IMR-90 (cell line): ENCODE data around the gene SLC9A9. TPM values are rescaled to one million over a fixed set of nuclear protein-coding genes. Genes with fewer than 3 reads are reported as not detected.

Experiments
- ATAC-seq: fragments of 200-7000 bp; cut with Tn5 transposase; 2 replicates; pipeline ENCODE4 v1.9.1; 2020; ENCODE audit warnings: low read depth, mild to moderate bottlenecking, moderate library complexity
- BruUV-seq: library from RNA; stranded (reverse); fragments of 400-500 nt; replicated peaks from 2 replicates; lab custom pipeline; 2021; lab: Mats Ljungman, UMichigan
- CTCF ChIA-PET: fragments of 300-600 bp; formaldehyde crosslinking; extraction: SDS; loops from one replicate; lab custom pipeline; 2021; ENCODE audit warnings: antibody characterized with exemption; lab: Yijun Ruan, JAX
- POLR2A ChIA-PET: fragments of 300-600 bp; sonication (Branson Sonifier 250); formaldehyde crosslinking; loops from one replicate; lab custom pipeline; 2022; ENCODE audit warnings: antibody characterized with exemption; ENCODE audit not compliant: unreplicated experiment; lab: Charles Lee
- DNase-seq: peaks from one replicate; pipeline ENCODE4 v3.0.0; 2013
- H2AFZ ChIP-seq: replicated peaks from 2 replicates; pipeline ENCODE3; 2013; ENCODE audit warnings: low read length, mild to moderate bottlenecking; ENCODE audit not compliant: poor library complexity
- H2AK5ac ChIP-seq: 2 replicates; pipeline ENCODE4 v1.6.1; 2013; ENCODE audit warnings: low read depth, low read length, inconsistent platforms
- H2AK9ac ChIP-seq: replicated peaks from 2 replicates; pipeline ENCODE3; 2013; ENCODE audit warnings: mild to moderate bottlenecking, low read depth, low read length, moderate library complexity; ENCODE audit not compliant: poor library complexity
- H2BK120ac ChIP-seq: 2 replicates; pipeline ENCODE4 v1.6.1; 2013; ENCODE audit warnings: low read depth, low read length, inconsistent platforms
- H2BK15ac ChIP-seq: 3 replicates; pipeline ENCODE4 v1.6.1; 2013; ENCODE audit warnings: low read depth, low read length, inconsistent platforms
- H2BK20ac ChIP-seq: 2 replicates; pipeline ENCODE4 v1.6.1; 2013; ENCODE audit warnings: low read depth, mild to moderate bottlenecking, inconsistent platforms, low read length, moderate library complexity
- H2BK5ac ChIP-seq: 2 replicates; pipeline ENCODE4 v1.6.1; 2013; ENCODE audit warnings: mild to moderate bottlenecking, low read depth, low read length, inconsistent platforms; ENCODE audit not compliant: poor library complexity, severe bottlenecking
- H3K14ac ChIP-seq: replicated peaks from 2 replicates; pipeline ENCODE4 v1.6.1; 2013; ENCODE audit warnings: low read depth, low read length, inconsistent platforms
- H3K18ac ChIP-seq: 2 replicates; pipeline ENCODE4 v1.6.1; 2013; ENCODE audit warnings: low read depth, low read length, control low read depth
- H3K23ac ChIP-seq: 2 replicates; pipeline ENCODE4 v1.6.1; 2013; ENCODE audit warnings: low read depth, low read length, inconsistent platforms
- H3K27ac ChIP-seq: 2 replicates; pipeline ENCODE4 v1.5.1; 2013; ENCODE audit warnings: mild to moderate bottlenecking, control low read depth, low read length; ENCODE audit not compliant: insufficient read depth
- H3K27me3 ChIP-seq: 2 replicates; pipeline ENCODE4 v1.6.1; 2013; ENCODE audit warnings: low read length; ENCODE audit not compliant: control insufficient read depth, insufficient read depth
- H3K36me3 ChIP-seq: 2 replicates; pipeline ENCODE4 v1.6.1; 2013; ENCODE audit warnings: low read length, mixed read lengths; ENCODE audit not compliant: control insufficient read depth, insufficient read depth
- H3K4ac ChIP-seq: 2 replicates; pipeline ENCODE4 v1.6.1; 2013; ENCODE audit warnings: low read depth, low read length, inconsistent platforms
- H3K4me1 ChIP-seq: 2 replicates; pipeline ENCODE4 v1.6.1; 2013; ENCODE audit warnings: low read length, mixed read lengths; ENCODE audit not compliant: control insufficient read depth, insufficient read depth
- H3K4me2 ChIP-seq: 2 replicates; pipeline ENCODE4 v1.6.1; 2013; ENCODE audit warnings: low read depth, mild to moderate bottlenecking, control low read depth, low read length, moderate library complexity
- H3K4me3 ChIP-seq: 2 replicates; pipeline ENCODE4 v1.5.1; 2013; ENCODE audit warnings: low read depth, mild to moderate bottlenecking, control low read depth, low read length, moderate library complexity; ENCODE audit not compliant: insufficient read depth
- H3K56ac ChIP-seq: 2 replicates; pipeline ENCODE4 v1.6.1; 2013; ENCODE audit warnings: low read length, inconsistent platforms; ENCODE audit not compliant: insufficient read depth; ENCODE audit errors: extremely low read depth
- H3K79me1 ChIP-seq, 2 experiments: 2 replicates each; pipeline ENCODE4 v1.6.1; 2013; ENCODE audit warnings: low read length in 2 of 2, inconsistent platforms in 1 of 2, low read depth in 1 of 2
- H3K9ac ChIP-seq: 2 replicates; pipeline ENCODE4 v1.6.1; 2013; ENCODE audit warnings: low read depth, low read length, control low read depth
- H3K9me1 ChIP-seq: 2 replicates; pipeline ENCODE4 v1.6.1; 2013; ENCODE audit warnings: low read length, inconsistent platforms; ENCODE audit not compliant: insufficient read depth
- H3K9me3 ChIP-seq: 2 replicates; pipeline ENCODE4 v1.6.1; 2013; ENCODE audit warnings: low read length; ENCODE audit not compliant: control insufficient read depth, insufficient read depth
- H4K20me1 ChIP-seq: 2 replicates; pipeline ENCODE4 v1.6.1; 2013; ENCODE audit warnings: low read length, inconsistent platforms; ENCODE audit not compliant: insufficient read depth
- H4K5ac ChIP-seq: 2 replicates; pipeline ENCODE4 v1.6.1; 2013; ENCODE audit warnings: mild to moderate bottlenecking, low read depth, low read length, control low read depth
- H4K8ac ChIP-seq, 2 experiments: 2 replicates each; pipeline ENCODE4 v1.6.1; 2013; ENCODE audit warnings: low read depth in 2 of 2, low read length in 2 of 2, control low read depth in 1 of 2, inconsistent platforms in 1 of 2
- H4K91ac ChIP-seq: 2 replicates; pipeline ENCODE4 v1.6.1; 2013; ENCODE audit warnings: low read depth, low read length, inconsistent platforms; ENCODE audit not compliant: insufficient read depth
- MAFK ChIP-seq: IDR thresholded peaks from 2 replicates; pipeline ENCODE4 v1.6.1; 2012; ENCODE audit warnings: low read depth, low read length, improper control_type of control experiment
- POLR2A ChIP-seq: IDR thresholded peaks from 2 replicates; pipeline ENCODE4 v1.6.1; 2012; ENCODE audit warnings: mild to moderate bottlenecking, low read depth, low read length
- RCOR1 ChIP-seq: IDR thresholded peaks from 2 replicates; pipeline ENCODE4 v1.6.1; 2012; ENCODE audit warnings: mild to moderate bottlenecking, low read length, improper control_type of control experiment; ENCODE audit not compliant: insufficient replicate concordance
- WGBS, 2 experiments: methylation state at CpG; one replicate each; pipeline versions ENCODE4 v1.1.5 to v1.1.7; 2013; ENCODE audit warnings: missing lambda C conversion rate in 2 of 2; ENCODE audit not compliant: insufficient read length in 1 of 2; ENCODE audit errors: extremely low coverage in 2 of 2; 5-methylcytosine and 5-hydroxymethylcytosine counted together
- dilution Hi-C: fragments of 300-500 bp; cut with HindIII; formaldehyde crosslinking; loops from one replicate; pipeline ENCODE4 v1.14.3; 2018; ENCODE audit warnings: low sequenced_read_pairs; ENCODE audit not compliant: unreplicated experiment
- in situ Hi-C: fragments of 300-500 bp; cut with MboI; formaldehyde crosslinking; loops from 3 replicates; pipeline ENCODE4 v1.14.3; 2019; ENCODE audit warnings: low sequenced_read_pairs, inconsistent platforms, mixed read lengths
- intact Hi-C: fragments of 100-400 bp; cut with micrococcal nuclease; formaldehyde crosslinking; loops from 2 replicates; pipeline ENCODE4 v1.10.0; 2022
- polyA plus RNA-seq, 3 experiments: library from polyadenylated mRNA; depleted of rRNA; stranded (reverse); fragments of >200 nt; gene quantifications; 2 replicates each; pipeline ENCODE4 v1.2.3, GENCODE V29; 2012; ENCODE audit warnings: low replicate concordance in 1 of 3
- total RNA-seq: library from RNA; depleted of rRNA; stranded (reverse); fragments of >200 nt; gene quantifications from 2 replicates; pipeline ENCODE4 v1.2.3, GENCODE V29; 2012
- TF ChIP-seq, protein P1 (sequence below): fragments of 150-350 bp; IDR thresholded peaks from 2 replicates; pipeline ENCODE4 v1.6.1; 2016; ENCODE audit warnings: low read depth, mild to moderate bottlenecking, low read length, moderate library complexity, borderline replicate concordance

The SLC9A9 gene
- total and polyA plus RNA-seq, 2 of the 4 experiments (the other 2 are of a cell fraction) = 1.4 to 2.3 TPM

DNA sequence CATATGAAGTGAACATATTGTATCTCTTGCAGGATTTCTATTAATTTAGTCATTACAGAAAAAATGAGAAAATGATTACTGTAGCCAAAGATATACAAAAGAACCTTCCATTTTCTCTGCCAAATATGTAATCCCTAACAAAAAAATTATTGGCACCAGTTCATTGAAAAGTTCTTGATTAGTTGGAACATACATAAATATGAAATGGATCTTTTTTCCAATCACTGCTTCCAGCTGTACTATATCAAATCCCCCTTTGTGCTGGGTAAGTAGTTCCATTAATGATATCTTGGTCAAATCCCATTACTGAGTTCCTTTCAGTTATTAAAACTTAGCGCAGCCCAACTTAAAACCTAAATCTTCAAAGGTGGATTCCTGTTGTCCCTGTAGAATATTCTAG, 263.8 kb downstream of the SLC9A9 start:
- Histone ChIP-seq H4K8ac (no peak overlapping the region), H3K9me1 (no peaks in the 10 kb centered on the region), H3K4me3 (no peak overlapping the region), H3K27me3 (no peaks in the 10 kb centered on the region), H3K18ac (no peak overlapping the region), H3K4me2 (no peak overlapping the region), H3K79me1 (no peaks in the 10 kb centered on the region), H3K9me3 (no peaks in the 10 kb centered on the region), H4K91ac (no peak overlapping the region), H3K56ac (no peak overlapping the region), H3K4me1 (no peaks in the 10 kb centered on the region), H3K9ac (no peak overlapping the region), H4K20me1 (no peaks in the 10 kb centered on the region), H3K14ac (no peak overlapping the region), H2AFZ (no peak overlapping the region), H2AK5ac (no peak overlapping the region), H3K23ac (no peak overlapping the region), H2AK9ac (no peak overlapping the region), H4K5ac (no peak overlapping the region), H3K36me3 (no peaks in the 10 kb centered on the region), H2BK5ac (no peak overlapping the region), H3K4ac (no peak overlapping the region), H2BK20ac (no peak overlapping the region), H2BK120ac (no peak overlapping the region), H3K27ac (no peak overlapping the region), H2BK15ac (no peak overlapping the region)
- in situ Hi-C loops = no loop called here
- intact Hi-C loops = no loop called here
- dilution Hi-C loops = no loop called here
- ATAC-seq = no peak
- POLR2A ChIA-PET = no interaction called here
- DNase-seq = no peak
- BruUV-seq = no TSS peak
- CTCF ChIA-PET = no interaction called here
- no CpG with 5 or more reads among the region's 1 CpG for WGBS, 2 experiments
- TF ChIP-seq RCOR1 (no peak), POLR2A (no peak), MAFK (no peak)
- TF ChIP-seq, protein P1, sequence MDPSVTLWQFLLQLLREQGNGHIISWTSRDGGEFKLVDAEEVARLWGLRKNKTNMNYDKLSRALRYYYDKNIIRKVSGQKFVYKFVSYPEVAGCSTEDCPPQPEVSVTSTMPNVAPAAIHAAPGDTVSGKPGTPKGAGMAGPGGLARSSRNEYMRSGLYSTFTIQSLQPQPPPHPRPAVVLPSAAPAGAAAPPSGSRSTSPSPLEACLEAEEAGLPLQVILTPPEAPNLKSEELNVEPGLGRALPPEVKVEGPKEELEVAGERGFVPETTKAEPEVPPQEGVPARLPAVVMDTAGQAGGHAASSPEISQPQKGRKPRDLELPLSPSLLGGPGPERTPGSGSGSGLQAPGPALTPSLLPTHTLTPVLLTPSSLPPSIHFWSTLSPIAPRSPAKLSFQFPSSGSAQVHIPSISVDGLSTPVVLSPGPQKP = no peak
